Activated CD4-positive, CD25-positive, alpha-beta regulatory T cell (primary cell): ENCODE measurements around the gene PTPRH.

Experiments
- DNase-seq, 4 experiments: peaks; one replicate each; lab custom pipeline; 2025; lab: John Stamatoyannopoulos, UW

The PTPRH gene

DNA sequence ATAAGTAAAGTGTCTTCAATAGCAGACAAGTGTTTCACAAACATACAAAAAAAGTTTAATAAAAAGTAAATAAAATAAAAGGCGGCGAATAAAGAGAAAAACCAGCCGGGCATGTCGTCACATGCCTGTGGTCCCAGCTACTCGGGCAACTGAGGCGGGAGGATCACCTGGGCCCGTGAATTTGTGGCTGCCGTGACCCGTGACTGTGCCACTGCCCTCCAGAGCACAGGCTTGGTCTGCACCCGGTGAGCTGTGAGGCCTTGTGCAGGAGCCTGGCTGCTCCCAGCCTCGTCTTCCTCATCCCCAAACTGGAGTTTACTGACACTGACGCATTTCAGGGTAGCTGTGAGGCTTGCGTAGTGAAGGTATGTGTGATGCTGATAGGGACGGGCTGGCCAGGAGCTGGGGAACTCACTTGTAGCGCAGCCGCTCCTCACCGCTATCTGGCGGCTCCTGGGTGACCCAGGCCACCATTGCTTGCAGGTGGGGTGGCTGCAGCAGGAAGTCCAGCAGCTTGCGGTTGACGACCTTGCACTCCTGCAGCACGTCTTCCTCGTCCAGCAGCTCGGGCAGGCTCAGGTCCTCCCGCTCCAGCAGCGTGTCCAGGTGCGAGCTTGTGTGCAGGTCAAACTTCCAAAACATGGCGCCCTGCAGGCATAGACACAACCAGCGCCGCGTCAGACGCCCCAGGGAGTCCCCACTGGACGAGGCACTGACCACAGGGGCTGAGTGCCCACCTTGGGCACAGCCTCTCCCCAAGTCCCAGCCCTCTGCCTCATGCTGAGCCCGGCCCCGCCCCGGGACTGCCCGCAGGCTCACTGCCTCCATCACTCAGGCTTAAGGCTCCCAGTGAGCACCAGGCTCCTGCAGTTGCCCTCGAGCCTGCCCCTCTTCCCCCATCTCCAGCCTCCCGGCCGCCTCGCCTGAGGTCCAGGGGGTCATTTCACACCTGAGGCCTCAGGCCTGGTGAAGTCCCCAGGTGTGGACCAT, 37.5 kb upstream of the PTPRH start:
- no peak for DNase-seq

DNA sequence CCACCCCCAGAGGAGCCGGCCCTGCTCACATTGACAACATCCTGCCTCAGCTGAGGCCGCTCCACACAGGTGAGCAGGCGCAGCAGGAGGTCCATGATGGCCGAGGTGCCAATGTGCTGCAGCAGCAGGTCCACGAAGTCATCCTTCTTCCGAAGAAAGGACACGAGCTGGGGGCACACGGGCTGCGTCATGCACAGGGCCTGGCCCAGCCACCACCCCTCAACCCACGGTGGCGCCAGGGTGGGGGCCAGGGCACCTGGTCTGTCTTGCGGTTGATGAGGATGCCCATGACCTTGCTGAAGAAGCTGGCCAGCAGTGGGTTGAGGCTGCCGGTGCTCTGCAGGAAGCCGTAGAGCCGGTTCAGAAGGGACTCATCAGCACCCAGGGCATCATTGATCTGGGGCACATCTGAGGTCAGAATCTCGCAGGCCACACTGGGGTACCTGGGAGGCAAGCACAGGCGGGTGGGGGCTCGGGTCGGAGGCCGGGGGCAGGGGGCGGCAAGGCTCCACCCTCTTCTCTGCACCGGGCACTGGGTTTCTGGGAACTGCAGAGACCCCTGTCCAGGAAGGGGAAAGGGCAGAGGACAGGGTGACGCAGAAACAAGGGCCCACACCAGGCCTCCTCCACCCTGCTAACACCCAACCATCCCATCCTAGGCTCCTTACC, 36.1 kb upstream of the PTPRH start:
- DNase-seq, result no peak

DNA sequence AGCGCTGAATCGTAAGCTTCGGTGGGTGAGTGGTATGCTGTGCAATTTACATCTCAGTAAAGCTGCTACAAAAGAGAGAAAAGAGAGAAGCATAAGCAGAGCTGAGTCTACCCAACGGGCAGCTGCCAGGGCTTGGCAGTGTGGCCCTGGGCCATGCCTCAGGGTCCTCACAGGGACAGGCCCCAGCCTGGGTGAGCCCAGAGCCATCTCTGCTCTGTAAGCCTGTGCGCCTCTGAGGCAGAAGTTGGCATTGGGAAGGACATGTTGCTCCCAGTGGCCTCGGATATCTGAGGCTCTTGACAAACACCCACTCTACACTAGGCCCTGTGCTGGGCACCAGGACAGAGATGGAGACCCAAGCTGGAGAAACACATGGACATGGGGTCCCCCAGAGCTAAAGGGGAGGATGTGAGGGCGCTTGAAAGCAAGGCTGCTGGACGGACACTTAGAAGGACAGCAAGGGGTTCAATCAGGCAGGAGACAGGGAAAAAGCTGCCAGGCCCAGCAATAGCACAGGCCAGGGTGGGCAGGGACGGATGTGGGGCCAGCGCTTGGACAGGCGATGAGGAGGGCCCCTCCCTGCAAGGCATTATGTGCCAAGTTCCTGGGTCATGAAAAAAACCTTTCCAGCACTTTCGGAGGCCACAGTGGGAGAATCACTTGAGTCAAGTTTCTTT, 34.8 kb upstream of the PTPRH start:
- no peak for DNase-seq

DNA sequence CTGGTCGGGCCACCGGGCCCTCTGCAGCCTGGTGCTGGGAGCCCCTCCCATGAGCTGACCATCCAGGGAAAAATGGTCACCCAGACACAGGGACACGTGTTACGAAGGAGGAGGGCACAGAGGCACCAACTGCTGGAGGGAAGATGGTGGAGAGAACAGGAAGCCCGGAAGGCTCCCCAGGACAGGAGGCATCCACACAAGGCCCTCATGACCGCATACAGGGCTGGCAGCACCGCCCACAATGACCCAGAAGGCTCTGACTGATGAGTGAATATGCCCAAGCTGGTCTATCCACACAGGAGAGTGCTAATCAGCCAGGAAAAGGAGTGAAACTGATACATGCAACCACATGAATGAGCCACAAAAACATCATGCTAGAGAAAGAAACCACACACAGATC, 33.2 kb upstream of the PTPRH start:
- DNase-seq, result no peak

DNA sequence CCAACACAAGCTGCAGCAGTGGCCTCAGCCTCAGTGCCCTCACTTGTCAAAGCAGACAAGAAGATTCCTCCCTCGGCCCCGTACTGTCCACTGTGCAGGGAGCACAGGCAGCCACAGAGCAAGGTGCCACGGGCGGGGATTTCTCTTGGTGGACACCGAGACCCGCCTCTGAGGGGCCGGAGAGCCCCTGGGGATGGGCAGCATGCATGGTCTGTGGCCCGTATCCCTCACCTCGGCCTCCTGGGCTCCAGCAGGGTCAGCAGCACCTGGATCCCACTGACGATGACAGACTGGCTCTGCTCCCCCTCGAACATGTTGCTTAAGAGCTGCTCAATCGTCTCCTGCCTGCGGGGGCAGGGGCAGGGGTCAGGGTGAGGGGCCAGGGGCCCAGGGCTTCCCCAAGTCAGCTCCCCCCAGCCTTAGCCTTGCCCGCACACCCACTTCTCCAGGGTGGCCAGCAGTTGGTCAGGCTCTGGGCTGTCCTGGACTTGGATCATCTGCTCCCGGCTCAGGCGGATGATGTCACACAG, 32.7 kb upstream of the PTPRH start:
- no peak for DNase-seq

DNA sequence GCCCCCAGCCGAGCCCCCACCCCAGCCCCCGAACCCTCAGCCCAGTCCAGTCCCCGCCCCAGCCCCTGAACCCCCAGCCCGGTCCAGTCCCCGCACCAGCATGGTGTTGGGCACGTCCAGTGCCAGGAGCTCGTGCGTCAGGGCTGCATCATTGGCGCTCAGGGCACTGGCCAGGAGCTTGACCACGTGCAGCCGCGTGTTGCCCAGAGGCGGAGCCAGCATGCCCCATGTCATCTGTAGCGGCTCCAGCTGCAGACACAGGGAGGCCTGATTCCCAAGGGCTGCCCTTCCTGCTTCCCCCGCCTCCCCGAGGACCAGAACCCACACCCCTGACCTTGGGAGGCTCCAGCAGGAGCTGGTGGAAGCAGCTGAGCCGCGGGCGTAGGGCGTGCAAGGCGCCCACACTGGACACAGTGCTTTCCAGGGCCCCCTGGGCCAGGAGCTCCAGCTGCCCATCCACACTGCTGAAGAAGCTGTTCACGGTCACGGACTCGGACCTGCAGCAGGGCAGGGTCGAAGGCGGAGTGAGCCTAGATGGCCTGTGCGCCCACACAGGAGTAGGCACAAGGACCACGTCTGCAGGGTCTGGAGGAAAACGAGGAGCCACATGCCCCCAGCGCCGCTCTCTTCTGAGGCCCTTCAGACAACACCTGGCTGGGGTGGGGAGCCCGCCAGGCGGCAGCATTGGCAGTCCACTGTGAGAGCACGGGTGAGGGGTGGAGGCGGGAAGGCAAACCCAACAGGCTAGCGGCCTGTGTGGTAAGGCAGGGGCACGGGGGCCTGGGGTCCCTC, 32.0 kb upstream of the PTPRH start:
- no peak for DNase-seq

DNA sequence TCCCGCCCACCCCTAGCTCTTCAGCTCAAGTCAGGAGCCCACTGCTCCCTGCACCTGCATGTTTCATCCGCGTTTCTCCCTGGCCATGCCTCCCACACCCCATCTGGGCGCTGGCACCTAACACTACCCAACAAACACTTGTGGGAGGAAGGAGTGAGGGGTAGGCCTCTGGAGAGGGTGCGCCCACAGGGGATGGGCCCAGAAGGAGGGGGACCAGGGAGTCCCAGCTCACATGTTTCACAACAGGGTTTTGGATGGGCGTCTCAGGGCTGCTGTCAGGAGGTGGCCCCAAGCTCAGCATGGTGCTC, 31.4 kb upstream of the PTPRH start:
- no peak for DNase-seq

DNA sequence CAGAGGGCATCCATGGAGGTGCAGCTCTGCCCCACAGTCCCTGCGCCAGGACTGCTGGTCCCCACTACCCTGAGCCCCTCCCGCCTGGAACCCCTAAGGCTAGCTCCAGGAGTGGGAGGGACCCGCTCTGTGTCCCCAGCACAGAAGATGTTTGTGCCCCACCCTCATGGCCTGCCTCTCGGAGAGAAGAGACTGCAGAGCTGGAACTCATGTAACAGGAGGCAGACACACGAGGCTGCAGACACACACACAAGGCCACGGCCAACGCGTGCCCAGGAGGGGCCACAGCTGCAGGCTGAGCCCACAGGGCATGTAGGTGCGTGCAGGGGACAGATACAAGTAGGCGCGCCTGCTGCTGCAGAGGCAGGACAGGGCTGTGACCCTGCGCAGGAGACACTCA, 29.7 kb upstream of the PTPRH start:
- DNase-seq, result no peak

DNA sequence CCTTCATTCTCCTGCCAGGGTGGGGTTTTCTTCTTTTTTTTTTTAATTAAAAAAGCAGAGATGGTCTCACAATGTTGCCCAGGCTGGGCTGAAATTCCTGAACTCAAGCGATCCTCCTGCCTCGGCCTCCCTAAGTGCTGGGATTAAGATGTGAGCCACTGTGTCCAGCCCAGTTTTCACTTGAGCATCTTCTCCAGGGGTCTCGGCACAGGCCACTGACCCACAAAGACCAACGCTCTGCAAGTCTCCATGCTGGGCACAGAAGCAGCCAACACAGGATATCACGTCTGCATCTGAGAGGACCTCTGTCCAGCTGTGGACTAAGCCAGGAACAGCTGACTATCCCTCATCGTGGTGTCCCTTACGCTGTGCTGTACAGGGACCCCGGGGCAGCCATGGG, 28.7 kb upstream of the PTPRH start:
- DNase-seq, result no peak

DNA sequence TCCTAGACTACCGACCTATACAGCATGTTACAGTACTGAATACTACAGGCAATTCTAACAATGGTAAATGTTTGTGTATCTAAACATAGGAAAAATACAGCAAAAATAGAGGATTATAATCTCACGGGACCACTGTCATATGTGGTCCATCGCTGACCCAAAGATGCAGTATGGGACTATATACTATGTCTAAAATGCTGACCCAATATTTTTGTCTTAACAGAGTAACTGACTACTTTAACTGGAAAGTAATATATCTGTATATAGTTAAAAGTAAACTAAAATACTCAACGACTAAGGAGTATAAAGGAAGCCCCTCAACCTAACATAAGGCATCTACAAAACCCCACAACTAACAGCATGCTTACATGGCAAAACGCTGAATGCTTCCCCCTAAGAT, 23.7 kb upstream of the PTPRH start:
- DNase-seq, result no peak

DNA sequence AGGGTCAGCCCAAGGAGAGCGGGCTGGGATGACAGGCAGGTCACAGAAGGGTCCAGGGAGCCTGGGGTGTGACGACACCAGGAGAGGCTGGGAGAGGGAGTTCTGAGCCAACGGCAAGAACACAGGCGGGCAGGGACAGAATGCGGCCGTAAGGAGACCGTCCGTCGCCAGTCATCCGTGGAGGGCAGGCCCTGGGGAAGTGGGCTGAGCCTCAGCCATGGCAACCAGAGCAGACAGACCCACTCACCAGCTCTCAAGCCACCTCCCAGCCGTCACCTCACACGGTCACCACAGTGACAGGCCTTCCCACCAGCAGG, 22.9 kb upstream of the PTPRH start:
- no peak for DNase-seq

DNA sequence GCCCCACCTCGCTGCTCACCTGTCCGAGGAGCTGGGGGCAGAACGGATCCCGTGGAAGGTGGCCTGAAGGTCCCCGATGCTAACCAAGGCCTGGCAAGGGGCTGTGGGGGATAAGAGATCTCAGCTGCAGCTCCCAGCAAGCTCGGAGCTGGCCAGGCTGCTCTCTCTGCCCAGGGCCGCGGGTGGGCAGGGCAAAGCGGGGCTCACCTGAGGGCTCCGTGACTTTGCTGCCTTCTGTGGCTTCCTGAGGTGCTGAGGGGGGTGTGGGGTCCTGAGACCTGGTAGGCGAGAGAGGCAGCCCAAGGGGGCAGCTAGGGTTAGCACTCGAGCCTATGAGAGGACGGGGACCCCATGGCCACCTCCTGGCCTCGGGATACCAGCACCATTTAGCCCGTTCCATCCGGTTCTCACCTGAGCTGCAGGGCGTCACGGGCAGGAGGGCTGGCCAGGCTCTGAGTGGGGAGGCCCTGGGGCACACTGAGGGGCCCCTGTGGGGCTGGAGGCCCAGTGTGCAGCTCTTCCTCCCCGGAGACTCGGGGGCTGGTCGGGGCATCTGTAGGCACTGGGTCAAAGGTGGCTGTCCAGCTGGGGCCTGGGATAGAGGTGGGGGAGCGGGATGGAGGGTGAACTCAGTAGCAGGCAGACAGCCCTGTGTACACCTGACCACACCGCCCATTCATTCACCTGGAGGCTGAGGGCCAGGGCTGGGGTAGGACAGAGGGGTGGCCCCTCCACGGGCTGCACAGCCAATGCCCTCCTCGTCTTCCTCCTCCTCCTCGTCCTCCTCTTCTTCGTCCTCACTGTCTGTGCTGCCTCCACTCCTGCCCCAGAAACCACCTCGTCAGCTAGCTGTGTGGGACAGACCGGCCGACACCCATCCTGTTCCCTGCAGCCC, 22.3 kb upstream of the PTPRH start:
- no peak for DNase-seq

DNA sequence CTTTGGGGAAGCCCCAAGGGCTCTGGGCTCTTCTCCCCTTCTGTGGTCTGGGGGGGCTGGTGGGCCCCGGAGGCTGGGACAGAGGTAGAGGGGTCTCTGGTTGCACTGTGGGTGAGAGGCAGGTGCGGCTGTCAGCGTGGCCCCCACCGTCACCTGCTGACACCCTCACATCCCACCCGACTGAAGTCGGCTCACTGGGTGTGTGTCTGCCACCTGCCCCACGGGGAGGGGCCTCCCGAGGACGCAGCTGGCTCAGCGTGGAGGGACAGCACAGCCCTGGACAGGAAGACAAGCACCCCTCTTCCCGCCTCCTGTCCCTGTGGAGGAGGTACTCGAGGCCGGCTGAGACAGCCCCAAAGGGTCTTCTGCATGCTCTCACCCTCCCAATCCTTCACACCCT, 21.5 kb upstream of the PTPRH start:
- no peak for DNase-seq

DNA sequence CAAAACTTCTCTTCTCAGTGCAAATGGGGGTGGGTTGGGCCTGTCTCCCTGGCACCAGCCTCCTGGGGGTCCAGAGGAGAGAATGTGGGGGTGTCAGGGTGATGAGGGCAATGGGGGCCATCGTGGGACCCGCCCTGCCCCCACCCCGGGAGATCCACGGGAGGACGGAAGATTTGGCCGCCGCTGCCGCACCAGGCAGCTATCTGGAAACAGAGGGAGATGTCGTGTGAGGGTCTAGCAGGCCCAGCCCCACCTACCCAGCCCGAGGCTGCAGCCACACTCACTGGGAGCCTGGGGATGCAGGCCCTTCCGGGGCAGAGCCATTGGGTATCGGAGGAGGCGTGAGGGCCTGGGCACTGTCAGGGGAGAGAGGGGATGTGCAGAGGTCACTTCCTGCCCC, 21.0 kb upstream of the PTPRH start:
- no peak for DNase-seq

DNA sequence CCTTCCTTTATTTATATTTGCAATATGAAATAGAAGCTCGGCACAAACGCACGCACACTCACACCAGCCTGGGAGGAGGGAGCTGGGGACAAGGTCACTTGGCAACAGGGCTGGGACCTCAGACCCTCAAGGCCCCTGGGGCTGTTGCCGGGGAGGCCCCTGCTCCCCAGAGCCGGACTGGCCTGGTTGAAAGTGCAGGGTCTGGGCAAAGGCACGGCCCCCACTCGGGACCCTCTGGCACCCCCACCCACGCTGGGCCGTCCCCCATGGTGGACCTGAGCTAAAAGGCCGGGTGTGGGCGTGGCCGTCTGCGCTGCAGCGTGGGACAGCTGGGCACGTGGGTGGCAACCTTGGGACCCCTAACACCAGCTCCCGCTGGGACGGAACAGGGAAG, 20.5 kb upstream of the PTPRH start:
- DNase-seq, result no peak

DNA sequence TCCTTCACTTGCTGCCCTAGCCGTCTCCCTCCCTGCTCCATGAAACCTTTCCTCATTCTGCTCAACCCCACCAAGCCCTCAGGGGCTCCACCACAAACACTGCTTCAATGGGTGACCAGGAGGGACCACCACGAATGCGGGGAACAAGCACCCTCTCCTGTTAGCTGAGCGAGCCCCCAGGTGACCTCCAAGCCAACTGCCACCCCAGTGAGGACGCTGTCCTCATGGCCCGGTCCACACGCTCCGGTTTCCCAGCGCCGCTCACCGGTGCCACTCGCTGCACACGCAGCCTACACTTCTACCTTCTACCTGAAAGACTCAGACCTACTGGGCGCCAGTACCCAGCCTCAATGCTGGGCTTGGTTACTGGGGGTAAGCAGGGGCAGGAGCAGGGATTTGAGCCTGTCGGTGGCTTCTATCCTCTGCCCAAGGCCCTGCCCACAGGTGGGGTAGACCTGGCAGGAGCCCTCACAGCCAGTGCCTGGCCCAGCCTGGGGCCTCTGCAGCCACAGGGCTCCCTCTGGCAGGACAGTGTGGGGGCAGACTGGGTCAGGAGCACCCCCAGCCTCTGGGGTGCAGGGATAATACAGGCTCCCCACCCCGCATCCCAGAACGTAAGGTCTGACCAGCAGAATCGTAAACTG, 20.0 kb upstream of the PTPRH start:
- DNase-seq, result no peak

DNA sequence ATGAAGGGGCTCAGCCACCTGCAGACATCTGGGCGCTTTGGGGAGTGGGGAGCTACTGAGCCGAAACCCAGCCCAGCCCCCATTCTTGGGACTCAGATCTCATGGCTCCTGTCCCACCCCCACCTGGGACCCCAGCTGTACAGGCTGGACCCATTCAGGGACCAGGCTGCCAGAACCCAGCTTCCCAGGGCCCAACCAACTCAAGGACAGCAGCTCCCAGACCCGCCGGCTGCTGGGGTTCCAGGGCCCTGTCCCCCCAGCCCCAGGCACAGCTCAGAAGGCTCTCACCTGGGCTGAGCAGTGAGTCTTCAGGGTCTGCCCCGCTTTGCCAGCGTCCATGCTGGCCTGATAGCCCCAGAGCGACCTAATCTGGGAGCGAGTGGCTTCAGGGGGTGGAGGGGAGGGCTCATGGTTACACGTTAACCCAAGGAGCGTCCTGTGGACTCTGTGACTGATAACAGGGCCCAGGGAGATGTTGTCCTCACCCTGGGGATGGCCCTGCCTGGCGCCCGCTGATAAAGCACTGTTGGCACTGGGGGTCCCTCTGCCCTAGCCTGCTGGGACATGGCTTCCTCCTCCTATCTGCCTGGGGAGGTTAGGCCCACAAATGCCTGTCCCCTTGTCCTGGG, 19.2 kb upstream of the PTPRH start, which contains the start of gene TMEM86B:
TSS of gene TMEM86B (minus strand) at position 361 of the 629 bp plus-strand sequence. CDS start at position 339, 22 bp downstream.
- no peak for DNase-seq

DNA sequence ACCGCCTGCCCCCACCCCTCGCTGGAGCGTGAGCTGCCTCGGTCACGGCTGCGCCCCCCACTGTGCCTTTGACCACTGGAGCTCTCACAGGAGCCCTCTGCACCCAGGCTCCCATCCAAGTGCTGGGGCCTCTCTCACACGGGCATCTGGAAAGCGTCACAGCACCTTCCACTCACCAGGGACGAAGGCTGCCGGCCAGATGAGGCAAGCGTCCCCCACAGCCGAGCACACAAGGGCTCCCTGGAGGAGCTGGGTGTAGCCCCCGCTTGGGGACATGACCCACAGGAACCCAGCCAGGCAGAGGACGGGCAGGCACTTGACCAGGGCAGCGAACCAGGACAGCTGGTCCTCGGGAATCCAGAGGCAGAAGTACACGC, 18.7 kb upstream of the PTPRH start:
- no peak for DNase-seq

DNA sequence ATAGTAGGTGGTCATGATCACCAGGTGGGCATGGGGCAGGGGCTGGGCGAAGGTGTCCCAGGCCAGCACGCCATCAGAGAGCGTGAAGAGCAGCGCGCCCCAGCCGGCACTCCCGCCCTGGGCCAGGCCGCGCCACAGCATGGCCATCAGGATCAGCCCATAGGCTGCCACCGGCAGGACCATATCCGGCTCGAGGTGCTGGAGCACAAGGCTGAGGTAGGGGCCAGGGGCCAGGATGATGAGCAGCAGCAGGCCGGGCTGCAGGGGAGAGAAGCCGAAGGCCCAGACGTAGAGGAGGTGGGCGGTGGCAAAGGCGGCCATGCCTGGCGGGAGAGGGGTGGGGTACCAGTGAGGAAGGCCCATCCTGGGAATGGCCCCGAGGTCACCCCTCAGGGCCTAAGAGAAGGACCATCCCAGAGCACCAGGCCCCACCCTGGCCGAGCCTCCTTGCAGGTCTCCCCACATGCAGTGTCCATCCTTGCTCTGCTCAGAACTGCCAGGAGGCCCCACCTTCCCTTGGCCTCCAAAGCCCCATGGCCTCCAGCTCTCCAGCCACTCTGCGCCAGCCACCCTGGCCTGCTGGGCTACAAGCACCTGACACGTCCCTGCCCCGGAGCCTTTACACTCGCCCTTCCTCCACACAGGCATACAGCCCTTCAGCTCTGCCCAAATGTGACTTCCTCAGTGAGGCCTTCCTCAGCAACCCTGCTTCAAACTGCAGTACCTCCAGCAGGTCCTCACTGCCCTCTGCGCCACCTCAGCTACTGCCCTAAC, 18.1 kb upstream of the PTPRH start:
- no peak for DNase-seq
